WTC11 (cell line): Measurements from ENCODE around the gene ANKRD49. TPM values are rescaled to one million over a fixed set of nuclear protein-coding genes. Genes with fewer than 3 reads are reported as not detected.

ENCODE experiments used
- AR ChIP-seq: fragments of 250-450 bp; sonication (Bioruptor Pico); IDR thresholded peaks from 2 replicates; pipeline ENCODE4 v1.9.0; 2021; ENCODE audit warnings: mild to moderate bottlenecking
- ARID4B ChIP-seq: sonication (generic); formaldehyde crosslinking; IDR thresholded peaks from 2 replicates; pipeline ENCODE4 v1.8.0; 2023; ENCODE audit warnings: missing genetic modification reagents, mild to moderate bottlenecking, borderline replicate concordance
- CREB1 ChIP-seq: sonication (generic); formaldehyde crosslinking; IDR thresholded peaks from 2 replicates; pipeline ENCODE4 v1.8.0; 2023; ENCODE audit warnings: mild to moderate bottlenecking, missing genetic modification reagents
- ESRRA ChIP-seq: sonication (generic); formaldehyde crosslinking; IDR thresholded peaks from 2 replicates; pipeline ENCODE4 v1.8.1; 2022; ENCODE audit warnings: mild to moderate bottlenecking, missing genetic modification reagents, borderline replicate concordance
- FOXK1 ChIP-seq: sonication (generic); formaldehyde crosslinking; IDR thresholded peaks from 2 replicates; pipeline ENCODE4 v1.8.0; 2022; ENCODE audit warnings: mild to moderate bottlenecking, moderate library complexity, missing genetic modification reagents
- GABPB1 ChIP-seq: sonication (generic); formaldehyde crosslinking; IDR thresholded peaks from 2 replicates; pipeline ENCODE4 v1.8.1; 2023; ENCODE audit warnings: mild to moderate bottlenecking, missing genetic modification reagents
- GRHL2 ChIP-seq: fragments of 250-450 bp; sonication (Bioruptor Pico); IDR thresholded peaks from 2 replicates; pipeline ENCODE4 v1.8.0; 2022; ENCODE audit warnings: mild to moderate bottlenecking, moderate library complexity; ENCODE audit not compliant: insufficient replicate concordance, severe bottlenecking
- GTF2I ChIP-seq: fragments of 250-450 bp; sonication (Bioruptor Pico); conservative IDR thresholded peaks from 2 replicates; pipeline ENCODE4 v1.4.0; 2021; ENCODE audit warnings: mild to moderate bottlenecking
- NFYB ChIP-seq: sonication (generic); formaldehyde crosslinking; conservative IDR thresholded peaks from 2 replicates; pipeline ENCODE4 v1.8.0; 2022; ENCODE audit warnings: low read depth, missing genetic modification reagents
- NR1H2 ChIP-seq: sonication (generic); formaldehyde crosslinking; IDR thresholded peaks from 2 replicates; pipeline ENCODE4 v1.9.0; 2021; ENCODE audit warnings: mild to moderate bottlenecking, moderate library complexity, missing genetic modification reagents
- PRDM15 ChIP-seq: sonication (generic); formaldehyde crosslinking; IDR thresholded peaks from 2 replicates; pipeline ENCODE4 v1.8.0; 2022; ENCODE audit warnings: missing genetic modification reagents
- SP1 ChIP-seq: sonication (generic); formaldehyde crosslinking; conservative IDR thresholded peaks from 2 replicates; pipeline ENCODE4 v1.8.1; 2022; ENCODE audit warnings: missing genetic modification reagents
- STAT6 ChIP-seq: sonication (generic); formaldehyde crosslinking; conservative IDR thresholded peaks from 2 replicates; pipeline ENCODE4 v1.8.1; 2023; ENCODE audit warnings: mild to moderate bottlenecking, low read depth, missing genetic modification reagents, moderate library complexity
- ZNF232 ChIP-seq: sonication (generic); formaldehyde crosslinking; IDR thresholded peaks from 2 replicates; pipeline ENCODE4 v1.8.0; 2022; ENCODE audit warnings: mild to moderate bottlenecking, missing genetic modification reagents
- ZNF671 ChIP-seq: fragments of 250-450 bp; sonication (Bioruptor Pico); IDR thresholded peaks from 2 replicates; pipeline ENCODE4 v1.8.0; 2021; ENCODE audit warnings: mild to moderate bottlenecking
- total RNA-seq: library from RNA; stranded (reverse); gene quantifications from 3 replicates; pipeline ENCODE4 v1.2.3, GENCODE V29; 2021

ANKRD49 gene
- total RNA-seq, 1 experiment from 2014 or later = 9.5 TPM

GRCh38 chr11:94493281-94494125, at the start of gene ANKRD49, which contains the start of gene MRE11 (continued):
- TF ChIP-seq PRDM15 (CRISPR knock-in tag) (no peak), NR1H2 (CRISPR knock-in tag) (no peak), GTF2I (no peak), STAT6 (CRISPR knock-in tag) (no peak), ZNF671 (CRISPR knock-in tag) (no peak), ZNF232 (no peak; the same call in 1 of the 2 replicates), GRHL2 (CRISPR knock-in tag) (no peak), SP1 (CRISPR knock-in tag) (peak; percentile 90), GABPB1 (CRISPR knock-in tag) (0 out of 2 replicates have a peak, but pooled peaks have one; percentile 25), CREB1 (CRISPR knock-in tag) (no peak), NFYB (peak; percentile 75), ESRRA (CRISPR knock-in tag) (no peak), ARID4B (CRISPR knock-in tag) (peak; percentile 66; the same call in 1 of the 2 replicates), FOXK1 (CRISPR knock-in tag) (peak; percentile 59), AR (CRISPR knock-in tag) (no peak)
